SK-N-SH (cell line): ENCODE measurements around the gene HIGD1C.

Experiments
- CHD2 ChIP-seq: fragments of 150-350 bp; IDR thresholded peaks from 2 replicates; pipeline ENCODE4 v1.6.1; 2018; ENCODE audit warnings: low read length; ENCODE audit not compliant: partially characterized antibody
- FOSL2 ChIP-seq: IDR thresholded peaks from 2 replicates; pipeline ENCODE4 v1.4.0; 2012; ENCODE audit warnings: low read depth, mild to moderate bottlenecking, moderate library complexity, borderline replicate concordance
- JUND ChIP-seq: IDR thresholded peaks from 2 replicates; pipeline ENCODE4 v1.4.0; 2012
- POLR2AphosphoS5 ChIP-seq: IDR thresholded peaks from 2 replicates; pipeline ENCODE4 v1.6.1; 2012; ENCODE audit warnings: low read depth, low read length
- RAD21 ChIP-seq: IDR thresholded peaks from 2 replicates; pipeline ENCODE4 v1.6.1; 2012; ENCODE audit warnings: mild to moderate bottlenecking, low read length
- RFX5 ChIP-seq: IDR thresholded peaks from 2 replicates; pipeline ENCODE4 v1.6.1; 2012; ENCODE audit warnings: mild to moderate bottlenecking, improper control_type of control experiment, low read length
- RXRA ChIP-seq: IDR thresholded peaks from 2 replicates; pipeline ENCODE4 v1.4.0; 2012; ENCODE audit warnings: low read depth, mild to moderate bottlenecking, borderline replicate concordance
- TAF1 ChIP-seq: IDR thresholded peaks from 2 replicates; pipeline ENCODE4 v1.6.1; 2012; ENCODE audit warnings: low read depth, mild to moderate bottlenecking, low read length, moderate library complexity, borderline replicate concordance
- YY1 ChIP-seq: IDR thresholded peaks from 2 replicates; pipeline ENCODE4 v1.4.0; 2012; ENCODE audit warnings: low read depth, mild to moderate bottlenecking
- TF ChIP-seq, protein P1 (sequence below): fragments of 200-600 bp; sonication (generic); IDR thresholded peaks from 2 replicates; pipeline ENCODE4 v1.6.1; 2017; ENCODE audit warnings: antibody characterized with exemption, mild to moderate bottlenecking, moderate library complexity
- TF ChIP-seq, protein P2 (sequence below): IDR thresholded peaks from 2 replicates; pipeline ENCODE4 v1.4.0; 2012; ENCODE audit warnings: low read depth
- TF ChIP-seq, protein P3 (sequence below): IDR thresholded peaks from 2 replicates; pipeline ENCODE4; 2012
- TF ChIP-seq, protein P4 (sequence below): fragments of 150-350 bp; IDR thresholded peaks from 2 replicates; pipeline ENCODE4 v1.6.1; 2017; ENCODE audit warnings: antibody characterized with exemption, low read length, low read depth, borderline replicate concordance

DNA sequence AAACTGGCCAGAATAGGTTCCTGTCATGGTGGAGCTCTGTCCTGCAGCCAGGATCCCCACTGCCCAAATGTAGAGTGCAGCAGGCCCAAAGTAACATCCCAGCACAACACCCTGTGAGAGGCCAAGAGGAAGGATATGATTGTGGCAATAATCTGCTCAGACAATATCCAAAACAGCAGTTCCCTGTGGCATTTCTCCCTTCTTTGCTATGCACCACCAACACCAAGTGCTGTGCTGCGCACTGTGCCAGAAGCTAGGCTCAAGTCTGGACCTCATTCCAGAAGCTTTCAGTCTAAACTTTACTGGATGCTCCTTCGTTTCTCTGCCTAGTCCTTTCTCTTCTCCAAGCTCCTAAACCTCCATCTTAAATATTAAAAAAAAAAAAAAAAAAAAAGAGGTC lies 40.5 kb downstream of the HIGD1C start:
- TF ChIP-seq RFX5, result no peak
- TF ChIP-seq CHD2, result no peak
- TF ChIP-seq TAF1, result no peak
- TF ChIP-seq, protein P1, sequence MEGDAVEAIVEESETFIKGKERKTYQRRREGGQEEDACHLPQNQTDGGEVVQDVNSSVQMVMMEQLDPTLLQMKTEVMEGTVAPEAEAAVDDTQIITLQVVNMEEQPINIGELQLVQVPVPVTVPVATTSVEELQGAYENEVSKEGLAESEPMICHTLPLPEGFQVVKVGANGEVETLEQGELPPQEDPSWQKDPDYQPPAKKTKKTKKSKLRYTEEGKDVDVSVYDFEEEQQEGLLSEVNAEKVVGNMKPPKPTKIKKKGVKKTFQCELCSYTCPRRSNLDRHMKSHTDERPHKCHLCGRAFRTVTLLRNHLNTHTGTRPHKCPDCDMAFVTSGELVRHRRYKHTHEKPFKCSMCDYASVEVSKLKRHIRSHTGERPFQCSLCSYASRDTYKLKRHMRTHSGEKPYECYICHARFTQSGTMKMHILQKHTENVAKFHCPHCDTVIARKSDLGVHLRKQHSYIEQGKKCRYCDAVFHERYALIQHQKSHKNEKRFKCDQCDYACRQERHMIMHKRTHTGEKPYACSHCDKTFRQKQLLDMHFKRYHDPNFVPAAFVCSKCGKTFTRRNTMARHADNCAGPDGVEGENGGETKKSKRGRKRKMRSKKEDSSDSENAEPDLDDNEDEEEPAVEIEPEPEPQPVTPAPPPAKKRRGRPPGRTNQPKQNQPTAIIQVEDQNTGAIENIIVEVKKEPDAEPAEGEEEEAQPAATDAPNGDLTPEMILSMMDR, result no peak
- no peak for TF ChIP-seq POLR2AphosphoS5
- TF ChIP-seq JUND, result no peak
- TF ChIP-seq, protein P2, sequence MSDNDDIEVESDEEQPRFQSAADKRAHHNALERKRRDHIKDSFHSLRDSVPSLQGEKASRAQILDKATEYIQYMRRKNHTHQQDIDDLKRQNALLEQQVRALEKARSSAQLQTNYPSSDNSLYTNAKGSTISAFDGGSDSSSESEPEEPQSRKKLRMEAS, result no peak
- TF ChIP-seq YY1, result no peak
- no peak for TF ChIP-seq RAD21
- TF ChIP-seq, protein P3, sequence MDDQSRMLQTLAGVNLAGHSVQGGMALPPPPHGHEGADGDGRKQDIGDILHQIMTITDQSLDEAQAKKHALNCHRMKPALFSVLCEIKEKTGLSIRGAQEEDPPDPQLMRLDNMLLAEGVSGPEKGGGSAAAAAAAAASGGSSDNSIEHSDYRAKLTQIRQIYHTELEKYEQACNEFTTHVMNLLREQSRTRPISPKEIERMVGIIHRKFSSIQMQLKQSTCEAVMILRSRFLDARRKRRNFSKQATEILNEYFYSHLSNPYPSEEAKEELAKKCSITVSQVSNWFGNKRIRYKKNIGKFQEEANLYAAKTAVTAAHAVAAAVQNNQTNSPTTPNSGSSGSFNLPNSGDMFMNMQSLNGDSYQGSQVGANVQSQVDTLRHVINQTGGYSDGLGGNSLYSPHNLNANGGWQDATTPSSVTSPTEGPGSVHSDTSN, result no peak
- TF ChIP-seq, protein P4, sequence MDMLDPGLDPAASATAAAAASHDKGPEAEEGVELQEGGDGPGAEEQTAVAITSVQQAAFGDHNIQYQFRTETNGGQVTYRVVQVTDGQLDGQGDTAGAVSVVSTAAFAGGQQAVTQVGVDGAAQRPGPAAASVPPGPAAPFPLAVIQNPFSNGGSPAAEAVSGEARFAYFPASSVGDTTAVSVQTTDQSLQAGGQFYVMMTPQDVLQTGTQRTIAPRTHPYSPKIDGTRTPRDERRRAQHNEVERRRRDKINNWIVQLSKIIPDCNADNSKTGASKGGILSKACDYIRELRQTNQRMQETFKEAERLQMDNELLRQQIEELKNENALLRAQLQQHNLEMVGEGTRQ, result no peak
- TF ChIP-seq RXRA, result no peak
- TF ChIP-seq FOSL2, result no peak
